ENCODE results near the gene DDX55.

DNA sequence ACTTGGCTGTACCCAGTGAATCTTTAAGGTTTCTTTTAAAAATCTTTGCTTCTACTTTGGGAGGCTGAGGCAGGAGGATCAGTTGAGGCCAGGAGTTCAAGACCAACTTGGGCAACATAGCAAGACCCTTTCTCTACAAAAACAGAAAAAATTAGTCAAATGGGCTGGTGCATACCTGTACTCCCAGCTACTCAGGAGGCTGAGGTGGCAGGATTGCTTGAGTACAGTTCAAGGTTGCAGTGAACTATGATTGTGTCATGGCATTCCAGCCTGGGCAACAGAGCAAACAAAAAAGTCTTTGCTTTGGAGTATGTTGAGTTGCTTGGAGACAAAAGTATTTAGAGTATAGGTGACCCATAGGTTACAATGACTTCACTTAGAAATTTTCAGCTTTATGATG is 6.2 kb upstream of the DDX55 start:
- TF ChIP-seq, protein P1, sequence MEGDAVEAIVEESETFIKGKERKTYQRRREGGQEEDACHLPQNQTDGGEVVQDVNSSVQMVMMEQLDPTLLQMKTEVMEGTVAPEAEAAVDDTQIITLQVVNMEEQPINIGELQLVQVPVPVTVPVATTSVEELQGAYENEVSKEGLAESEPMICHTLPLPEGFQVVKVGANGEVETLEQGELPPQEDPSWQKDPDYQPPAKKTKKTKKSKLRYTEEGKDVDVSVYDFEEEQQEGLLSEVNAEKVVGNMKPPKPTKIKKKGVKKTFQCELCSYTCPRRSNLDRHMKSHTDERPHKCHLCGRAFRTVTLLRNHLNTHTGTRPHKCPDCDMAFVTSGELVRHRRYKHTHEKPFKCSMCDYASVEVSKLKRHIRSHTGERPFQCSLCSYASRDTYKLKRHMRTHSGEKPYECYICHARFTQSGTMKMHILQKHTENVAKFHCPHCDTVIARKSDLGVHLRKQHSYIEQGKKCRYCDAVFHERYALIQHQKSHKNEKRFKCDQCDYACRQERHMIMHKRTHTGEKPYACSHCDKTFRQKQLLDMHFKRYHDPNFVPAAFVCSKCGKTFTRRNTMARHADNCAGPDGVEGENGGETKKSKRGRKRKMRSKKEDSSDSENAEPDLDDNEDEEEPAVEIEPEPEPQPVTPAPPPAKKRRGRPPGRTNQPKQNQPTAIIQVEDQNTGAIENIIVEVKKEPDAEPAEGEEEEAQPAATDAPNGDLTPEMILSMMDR (conservative IDR thresholded peaks at IDR 0.05 in 1 of 2, IDR thresholded peaks at IDR 0.05 in 1 of 2; ENCODE audit: low read depth in 1 of 2, low read length in 2 of 2) = no peak
- TF ChIP-seq EZH2 (IDR thresholded peaks at IDR 0.05; ENCODE audit: low read length, missing control alignments) = no peak

Measured in fibroblast of lung (primary cell).